ENCODE results near the gene MLLT3. TPM values are rescaled to one million over a fixed set of nuclear protein-coding genes. Genes with fewer than 3 reads are reported as not detected.

MLLT3 gene
- total RNA-seq, 1 experiment from 2014 or later: 37.6 TPM

DNA sequence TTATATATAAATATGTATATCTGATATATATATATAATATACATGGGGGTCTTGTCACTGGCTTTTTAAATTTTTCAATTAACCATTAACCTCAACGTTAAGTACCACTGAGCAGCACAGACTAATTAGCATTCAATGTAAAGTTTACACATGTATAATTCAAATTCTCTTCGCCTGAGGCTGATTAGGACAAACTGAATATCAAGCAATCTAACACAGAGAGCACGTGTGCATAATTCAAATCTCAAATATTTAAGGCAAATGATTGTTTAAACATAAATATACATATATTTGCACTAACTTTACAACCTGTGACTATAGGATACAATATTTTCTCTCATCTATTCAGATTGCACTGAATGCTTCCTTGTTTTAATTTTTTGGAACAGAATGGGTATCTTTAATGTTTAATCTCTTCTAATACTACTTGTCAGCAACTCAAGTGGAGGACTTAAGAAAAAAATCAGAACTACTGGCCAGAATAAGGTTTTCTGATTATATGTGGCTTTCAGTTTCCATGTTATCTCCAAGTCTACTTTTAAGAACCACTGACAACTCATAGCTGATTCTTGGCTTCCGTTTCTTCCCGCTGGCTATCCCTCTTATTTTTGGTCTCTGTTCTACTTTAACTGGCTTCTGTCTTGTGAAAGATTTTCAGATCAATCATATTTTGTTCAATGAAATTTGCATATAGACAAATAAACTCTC, 204.8 kb downstream of the MLLT3 start:
- in situ Hi-C loops (cut with HindIII; ENCODE audit: low pct_unique_long_range_greater_than_20kb, low sequenced_read_pairs): no loop called here
- no peak for DNase-seq (ENCODE audit: low read depth)

DNA sequence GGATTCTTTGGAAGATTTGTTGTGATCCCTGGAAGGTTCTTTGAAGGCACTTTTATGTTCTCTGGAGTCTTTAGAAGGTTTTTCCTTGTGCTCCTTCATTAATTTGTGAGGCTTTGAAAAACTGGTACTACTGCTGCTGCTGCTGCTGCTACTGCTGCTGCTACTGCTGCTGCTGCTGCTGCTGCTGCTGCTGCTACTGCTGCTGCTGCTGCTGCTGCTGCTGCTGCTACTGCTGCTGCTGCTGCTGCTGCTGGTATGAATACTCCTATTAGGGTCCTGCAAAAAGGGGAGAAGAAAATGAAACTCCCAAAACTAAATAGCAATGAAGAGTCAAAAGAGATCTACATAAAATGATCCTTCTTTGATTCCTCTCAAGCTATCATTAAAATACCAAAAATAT, 208.1 kb downstream of the MLLT3 start:
- no peak for DNase-seq (ENCODE audit: low read depth)
- in situ Hi-C loops (cut with HindIII; ENCODE audit: low pct_unique_long_range_greater_than_20kb, low sequenced_read_pairs): no loop called here

DNA sequence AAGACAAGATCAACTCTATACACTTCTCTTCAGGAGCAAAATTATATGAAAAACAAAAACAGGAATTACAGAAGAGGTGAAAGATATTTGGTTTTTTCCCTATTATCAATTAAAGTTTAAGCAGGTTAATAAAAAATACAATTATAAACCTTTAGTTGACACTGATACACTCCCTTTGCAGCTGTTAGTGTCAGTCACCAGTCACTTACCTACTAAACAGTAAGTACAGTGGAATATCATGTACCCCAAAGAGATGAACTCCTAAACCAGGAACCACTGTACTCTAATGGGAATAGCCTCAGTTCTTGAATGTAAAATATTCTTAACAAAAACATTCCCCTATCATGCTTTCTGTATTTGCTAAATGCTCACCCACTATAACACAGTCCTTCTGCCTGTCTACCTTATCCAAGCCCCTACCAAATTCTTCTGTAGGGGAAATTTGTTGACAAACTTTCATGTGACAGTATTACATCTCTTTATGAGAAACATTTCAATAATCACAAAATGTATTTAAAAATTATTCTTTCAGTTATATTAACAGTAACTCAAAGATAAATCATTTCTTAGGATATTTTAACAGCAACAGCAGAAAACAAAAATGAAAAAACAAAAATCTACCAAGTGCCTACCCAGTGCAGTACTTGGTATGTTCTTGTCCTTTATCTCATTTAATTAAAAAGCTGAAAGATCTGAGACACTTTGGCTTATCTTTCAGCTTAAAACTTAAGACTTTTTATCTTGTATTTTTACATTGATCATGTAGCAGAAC, 212.8 kb downstream of the MLLT3 start:
- DNase-seq (ENCODE audit: low read depth): no peak
- in situ Hi-C loops (cut with HindIII; ENCODE audit: low pct_unique_long_range_greater_than_20kb, low sequenced_read_pairs): no loop called here

DNA sequence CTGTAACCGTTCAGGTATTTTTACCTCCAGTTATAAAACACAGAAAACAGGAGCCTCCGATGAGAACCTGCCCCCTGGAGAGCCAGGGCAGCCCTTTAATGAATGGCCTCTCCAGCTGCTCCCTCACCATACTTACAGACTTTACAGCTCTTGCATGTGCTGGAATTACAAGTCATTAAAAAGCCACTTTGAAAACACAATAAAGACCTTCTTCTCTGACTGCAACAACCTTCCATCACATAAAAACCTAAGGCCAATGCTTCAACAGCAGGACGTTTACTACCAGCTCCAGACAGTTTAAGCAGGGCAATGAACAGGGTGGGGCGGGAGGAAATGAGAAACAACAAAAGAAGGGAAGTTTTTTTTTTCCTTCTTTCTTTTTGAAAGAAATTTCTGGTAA, 213.8 kb downstream of the MLLT3 start:
- in situ Hi-C loops (cut with HindIII; ENCODE audit: low pct_unique_long_range_greater_than_20kb, low sequenced_read_pairs): no loop called here
- no peak for DNase-seq (ENCODE audit: low read depth)

DNA sequence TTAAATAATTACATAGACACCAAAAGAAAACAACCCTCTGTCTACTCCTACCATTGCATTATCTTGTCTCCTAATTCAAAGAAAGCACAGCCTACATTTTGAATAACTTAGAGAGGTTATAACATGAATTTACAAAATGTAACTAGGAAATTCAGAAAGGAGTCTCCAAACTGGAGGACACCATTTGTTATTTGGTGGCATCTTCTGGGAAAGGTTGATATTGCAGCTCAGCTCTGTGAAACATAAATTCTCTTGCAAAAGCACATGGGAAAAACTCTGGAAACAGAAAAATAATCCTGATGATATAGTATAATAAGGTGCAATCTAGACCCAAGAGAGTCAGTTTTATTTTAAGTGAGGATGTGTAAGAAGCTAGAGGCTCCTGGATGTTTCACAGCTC, 215.3 kb downstream of the MLLT3 start:
- DNase-seq (ENCODE audit: low read depth): no peak
- in situ Hi-C loops (cut with HindIII; ENCODE audit: low pct_unique_long_range_greater_than_20kb, low sequenced_read_pairs): no loop called here

DNA sequence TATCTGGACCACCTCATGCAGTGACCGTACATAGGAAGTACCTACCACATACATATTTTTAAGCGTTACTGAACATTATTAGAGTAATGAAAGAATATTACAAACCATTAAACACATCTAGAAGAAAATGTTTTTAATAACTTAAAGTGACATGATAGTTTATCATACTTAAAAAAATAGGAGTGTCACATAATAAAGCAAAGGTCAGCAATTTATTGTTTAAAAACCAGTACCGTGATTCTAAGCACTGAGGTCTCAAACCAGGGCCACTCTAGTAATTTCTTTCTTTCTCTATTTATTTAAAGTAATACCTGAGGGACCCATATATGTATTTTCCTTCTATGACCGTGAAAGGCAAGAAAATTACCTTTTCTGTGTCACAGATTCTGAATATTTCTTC, 216.0 kb downstream of the MLLT3 start:
- no peak for DNase-seq (ENCODE audit: low read depth)
- in situ Hi-C loops (cut with HindIII; ENCODE audit: low pct_unique_long_range_greater_than_20kb, low sequenced_read_pairs): no loop called here

DNA sequence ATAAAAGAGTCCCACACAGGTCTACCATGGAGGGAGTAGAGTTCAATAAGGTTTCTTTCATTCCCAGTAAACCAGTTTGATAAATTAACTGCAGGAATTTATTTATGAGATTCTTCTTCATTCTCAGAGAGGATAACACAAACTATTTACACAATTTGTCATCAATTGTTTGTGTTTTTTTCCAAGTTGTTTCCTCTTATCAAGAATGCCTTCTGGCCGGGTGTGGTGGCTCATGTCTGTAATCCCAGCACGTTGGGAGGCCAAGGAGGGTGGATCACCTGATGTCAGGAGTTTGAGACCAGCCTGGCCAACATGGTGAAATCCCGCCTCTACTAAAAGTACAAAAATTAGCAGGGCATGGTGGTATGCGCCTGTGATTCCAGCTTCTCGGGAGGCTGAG, 216.7 kb downstream of the MLLT3 start:
- in situ Hi-C loops (cut with HindIII; ENCODE audit: low pct_unique_long_range_greater_than_20kb, low sequenced_read_pairs): no loop called here
- DNase-seq (ENCODE audit: low read depth): no peak

DNA sequence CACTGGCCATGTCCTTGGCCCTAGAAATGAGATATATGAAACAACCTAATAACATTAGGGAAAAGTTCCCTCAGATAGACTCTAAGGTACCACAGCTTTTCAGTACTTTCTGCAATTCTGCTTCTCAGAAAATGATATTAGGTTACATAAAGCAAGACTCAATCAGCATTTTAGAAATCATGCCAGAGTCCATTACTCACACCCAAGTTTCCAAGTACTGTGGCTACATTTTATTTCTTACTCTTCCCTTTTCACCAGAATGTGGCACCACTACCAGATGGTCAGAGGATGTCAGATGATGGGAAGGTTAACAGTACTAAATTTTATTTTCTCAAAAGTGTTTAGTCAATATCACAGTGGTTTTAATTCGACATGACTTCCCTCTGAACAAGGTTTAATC, 217.2 kb downstream of the MLLT3 start:
- in situ Hi-C loops (cut with HindIII; ENCODE audit: low pct_unique_long_range_greater_than_20kb, low sequenced_read_pairs): no loop called here
- DNase-seq (ENCODE audit: low read depth): no peak

DNA sequence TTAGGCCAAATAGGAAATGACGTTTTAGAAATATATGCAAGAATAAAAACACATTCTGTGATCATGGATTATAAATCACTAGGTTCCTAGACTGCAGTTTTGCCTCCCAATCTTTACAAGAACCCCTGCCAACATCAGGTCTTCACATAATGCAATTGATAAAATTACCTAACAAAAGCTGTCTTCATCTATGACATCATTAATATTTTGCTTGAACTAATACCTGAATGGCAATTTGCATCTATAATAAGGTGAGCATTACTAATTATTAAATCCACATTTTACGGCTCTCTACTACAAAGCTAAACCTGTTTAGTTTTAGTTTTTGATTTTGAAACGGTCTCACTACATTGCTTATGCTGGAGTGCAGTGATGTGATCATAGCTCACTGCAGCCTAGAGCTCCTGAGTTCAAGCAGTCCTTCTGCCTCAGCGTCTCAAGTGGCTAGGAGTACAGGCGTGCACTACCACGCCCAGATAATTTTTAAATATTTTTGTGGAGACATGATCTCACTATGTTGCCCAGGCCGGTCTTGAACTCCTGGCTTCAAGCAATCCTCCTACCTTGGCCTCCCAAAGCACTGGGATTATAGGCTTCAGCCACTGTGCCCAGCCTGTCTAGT, 218.0 kb downstream of the MLLT3 start:
- in situ Hi-C loops (cut with HindIII; ENCODE audit: low pct_unique_long_range_greater_than_20kb, low sequenced_read_pairs): no loop called here
- no peak for DNase-seq (ENCODE audit: low read depth)

DNA sequence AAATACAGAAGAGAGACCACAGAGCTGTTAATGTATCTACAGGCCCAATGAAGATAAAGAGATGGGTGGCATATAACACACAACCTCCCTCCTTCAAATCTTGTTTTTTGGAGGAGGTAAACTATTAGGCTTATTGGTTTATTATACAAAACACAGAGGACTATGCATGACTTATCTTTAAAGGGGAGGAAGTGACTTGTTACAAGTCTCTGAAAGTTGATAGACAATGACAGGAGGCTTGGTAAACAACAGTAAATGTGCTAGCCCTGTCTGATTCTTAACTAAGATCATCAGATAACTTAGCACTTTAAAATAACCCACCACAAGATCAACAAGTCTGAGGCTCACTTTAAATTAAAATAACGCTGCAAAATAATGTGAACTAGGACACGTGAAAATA, 219.0 kb downstream of the MLLT3 start:
- DNase-seq (ENCODE audit: low read depth): no peak
- in situ Hi-C loops (cut with HindIII; ENCODE audit: low pct_unique_long_range_greater_than_20kb, low sequenced_read_pairs): no loop called here

DNA sequence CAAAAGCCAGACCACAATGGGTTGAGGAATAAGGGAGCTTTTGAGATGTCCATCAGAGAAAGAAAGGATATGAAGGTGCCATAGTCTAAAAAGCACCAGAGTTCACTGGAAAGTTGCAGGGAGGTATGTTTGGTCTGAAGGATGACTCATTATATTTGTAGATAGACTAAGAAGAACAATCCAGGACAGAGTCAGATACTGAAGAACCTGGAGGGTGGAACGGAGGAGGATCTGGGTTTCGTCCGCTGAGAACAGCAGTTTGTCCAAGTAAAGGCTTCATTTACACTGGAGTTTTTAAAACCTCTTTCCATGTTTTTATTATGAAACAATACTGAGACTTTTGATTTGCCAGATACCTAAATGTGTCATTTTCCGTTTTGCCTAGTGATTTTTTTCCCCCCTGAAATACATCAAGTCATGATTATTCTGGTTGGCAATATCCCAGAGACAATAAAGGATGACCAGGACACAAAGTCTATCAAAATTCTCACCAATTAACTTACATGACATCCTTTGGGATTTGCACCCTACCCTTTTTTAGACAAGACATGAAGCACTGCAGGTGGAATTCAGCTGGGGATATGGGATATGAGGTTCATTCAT, 219.9 kb downstream of the MLLT3 start:
- no peak for DNase-seq (ENCODE audit: low read depth)
- in situ Hi-C loops (cut with HindIII; ENCODE audit: low pct_unique_long_range_greater_than_20kb, low sequenced_read_pairs): no loop called here

DNA sequence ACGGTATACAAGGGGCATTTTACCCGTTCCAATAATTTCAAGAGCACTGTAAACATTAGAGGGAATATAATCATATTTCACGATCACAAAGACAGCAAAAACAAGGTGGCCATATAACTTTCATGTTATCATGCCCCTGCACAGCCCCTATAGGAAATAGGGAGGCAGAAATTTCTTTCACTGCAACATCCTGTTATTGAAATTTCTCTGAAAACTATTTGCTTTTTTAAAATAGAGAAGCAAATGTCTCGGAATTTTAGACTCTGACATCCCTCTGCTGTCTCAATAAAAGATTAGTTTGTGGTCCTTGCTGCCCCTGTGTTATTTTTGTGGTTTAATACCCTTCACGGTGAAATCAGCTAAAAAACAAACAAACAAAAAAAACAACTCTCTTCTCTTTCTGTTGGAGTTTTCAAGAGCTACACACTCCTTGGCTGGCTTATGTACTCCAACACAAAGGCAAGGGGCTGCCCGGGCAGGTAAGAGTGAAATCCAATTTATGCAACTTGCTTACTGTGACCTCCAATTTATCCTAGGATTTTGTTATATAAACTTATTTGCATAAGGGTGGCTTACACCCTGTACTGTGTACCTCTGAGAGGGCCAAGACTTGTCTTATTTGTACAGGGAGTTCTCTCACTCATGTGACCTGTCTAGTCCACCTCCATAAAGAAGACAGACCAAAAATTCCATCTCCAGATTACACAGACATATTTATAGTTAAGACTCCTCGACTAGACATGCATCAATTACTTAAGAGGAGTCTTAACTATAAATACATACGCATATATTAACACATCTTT, 223.6 kb downstream of the MLLT3 start:
- in situ Hi-C loops (cut with HindIII; ENCODE audit: low pct_unique_long_range_greater_than_20kb, low sequenced_read_pairs): no loop called here

DNA sequence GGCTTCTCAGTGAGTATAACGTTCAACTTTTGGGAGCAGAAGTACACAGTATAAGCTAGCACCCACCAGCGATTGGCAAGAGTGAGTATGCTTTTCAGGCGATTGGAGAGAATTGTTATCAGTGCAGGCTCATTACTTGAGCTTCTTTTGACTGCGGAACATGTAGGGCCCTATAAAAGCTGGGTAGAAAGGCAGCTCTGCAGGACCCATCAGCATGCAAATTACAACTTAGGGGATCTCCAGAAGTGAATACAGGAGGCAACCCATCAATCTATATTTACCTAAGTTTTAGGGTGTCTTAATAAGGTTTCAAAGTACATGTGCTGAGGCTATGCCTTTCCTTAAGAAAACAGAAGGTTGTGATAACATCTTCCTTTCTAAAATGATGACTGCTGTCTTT, 225.0 kb downstream of the MLLT3 start:
- in situ Hi-C loops (cut with HindIII; ENCODE audit: low pct_unique_long_range_greater_than_20kb, low sequenced_read_pairs): no loop called here
- no peak for DNase-seq (ENCODE audit: low read depth)

More for the DNA sequence above, 223.6 kb downstream of the MLLT3 start:
- no peak for DNase-seq (ENCODE audit: low read depth)

DNA sequence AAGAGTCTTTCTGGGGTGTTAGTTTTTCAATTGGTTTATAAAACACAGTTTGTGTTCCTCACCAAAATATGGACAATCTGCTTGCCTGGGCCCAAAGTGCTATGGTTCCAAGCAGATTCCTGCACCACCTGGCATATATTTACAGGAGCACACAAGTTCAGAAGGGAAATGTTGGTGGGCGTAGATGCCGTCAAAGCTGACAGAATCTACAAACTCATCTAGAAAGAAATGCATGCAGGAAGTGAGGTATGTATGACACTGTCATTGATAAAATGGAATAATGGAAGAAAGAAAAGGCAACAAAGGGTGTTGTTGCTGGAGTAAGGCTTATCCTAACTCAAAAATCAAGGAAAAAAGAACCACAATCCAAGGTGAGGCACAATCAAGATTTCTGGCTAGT, 225.8 kb downstream of the MLLT3 start:
- no peak for DNase-seq (ENCODE audit: low read depth)
- in situ Hi-C loops (cut with HindIII; ENCODE audit: low pct_unique_long_range_greater_than_20kb, low sequenced_read_pairs): no loop called here

DNA sequence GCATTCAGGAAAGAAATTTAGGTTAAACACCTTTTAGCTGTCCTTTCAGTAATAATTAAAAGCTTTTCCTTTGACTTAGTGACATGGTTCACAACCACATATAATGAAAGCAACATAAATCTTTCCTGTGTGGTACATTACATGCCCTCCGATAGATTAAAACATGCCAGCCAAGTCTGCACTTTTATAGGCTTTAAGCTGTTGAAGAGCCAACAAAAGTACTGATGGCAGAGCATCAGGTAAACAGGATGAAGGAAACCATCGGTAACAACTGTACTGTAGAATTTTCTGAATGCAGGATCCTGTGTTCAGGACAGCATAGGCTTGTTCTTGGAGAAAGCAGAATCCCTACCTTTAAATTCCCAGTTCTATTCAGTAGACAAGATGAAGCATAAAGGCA, 226.6 kb downstream of the MLLT3 start:
- in situ Hi-C loops (cut with HindIII; ENCODE audit: low pct_unique_long_range_greater_than_20kb, low sequenced_read_pairs): no loop called here

DNA sequence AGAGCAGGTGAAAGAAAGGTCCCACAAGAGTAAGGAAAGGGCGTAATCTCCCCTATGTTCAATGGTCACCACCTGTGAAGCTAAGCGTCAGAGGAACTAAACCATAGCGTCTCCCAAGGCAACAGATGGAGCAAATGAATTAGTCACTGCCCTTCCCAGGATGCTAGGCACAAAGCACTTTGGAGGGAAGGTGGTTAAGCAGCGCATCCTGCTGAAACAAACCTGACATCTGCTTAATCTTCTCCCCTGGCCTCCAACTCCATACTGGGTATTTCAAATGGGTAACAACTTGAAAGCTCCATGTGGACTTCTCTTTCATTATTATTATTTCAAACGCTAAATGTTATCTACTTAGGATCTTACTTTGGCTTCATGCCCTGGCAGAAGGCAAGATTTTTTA, 227.3 kb downstream of the MLLT3 start:
- no peak for DNase-seq (ENCODE audit: low read depth)
- in situ Hi-C loops (cut with HindIII; ENCODE audit: low pct_unique_long_range_greater_than_20kb, low sequenced_read_pairs): no loop called here

More for the DNA sequence above, 226.6 kb downstream of the MLLT3 start:
- no peak for DNase-seq (ENCODE audit: low read depth)

DNA sequence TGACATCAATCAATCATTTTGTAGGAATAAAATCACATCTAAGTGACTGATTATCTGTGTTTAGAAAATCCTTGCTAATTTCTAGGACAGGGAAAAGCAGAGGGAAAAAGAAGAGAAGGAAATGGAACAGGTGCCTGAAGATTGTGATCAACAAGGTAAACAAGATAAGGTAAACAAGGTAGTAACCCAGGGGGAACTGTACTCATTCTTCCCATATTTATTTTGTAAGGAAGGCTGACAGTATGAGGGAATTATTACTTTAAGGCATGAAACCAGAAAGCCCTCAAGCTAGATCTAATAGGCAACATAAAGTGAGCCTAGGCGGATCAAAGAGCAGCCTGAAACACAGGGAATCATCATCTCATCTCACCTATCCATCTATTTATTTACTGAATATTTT, 231.1 kb downstream of the MLLT3 start:
- in situ Hi-C loops (cut with HindIII; ENCODE audit: low pct_unique_long_range_greater_than_20kb, low sequenced_read_pairs): no loop called here
- no peak for DNase-seq (ENCODE audit: low read depth)

DNA sequence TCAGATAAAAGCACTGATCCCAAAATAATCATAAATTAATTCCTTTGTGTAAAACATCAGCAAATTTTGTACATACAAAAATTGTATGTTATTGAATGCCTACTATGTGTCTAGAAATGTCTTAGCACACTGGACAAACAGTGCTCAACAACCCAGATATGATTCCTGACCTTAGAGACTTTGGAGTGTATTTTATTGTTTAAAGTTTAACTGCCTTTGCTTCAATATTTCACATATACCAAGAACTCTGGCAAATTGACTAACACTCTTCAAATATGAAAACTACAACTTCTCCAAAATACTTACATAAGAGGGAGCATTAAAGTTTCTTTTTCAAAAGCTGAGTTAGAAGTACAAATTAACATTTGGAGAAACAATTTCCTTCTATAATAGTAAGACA, 231.9 kb downstream of the MLLT3 start:
- in situ Hi-C loops (cut with HindIII; ENCODE audit: low pct_unique_long_range_greater_than_20kb, low sequenced_read_pairs): no loop called here
- no peak for DNase-seq (ENCODE audit: low read depth)
